M059J (cell line): ENCODE measurements around the gene RAB24. TPM values are rescaled to one million over a fixed set of nuclear protein-coding genes. Genes with fewer than 3 reads are reported as not detected.

ENCODE experiments used
- total RNA-seq: library from RNA; depleted of rRNA; stranded (reverse); fragments of >200 nt; shearing (Covaris generic); gene quantifications from 2 replicates; pipeline ENCODE4 v1.2.3, GENCODE V29; 2014; rRNA removed

Gene RAB24
- total RNA-seq, 1 experiment from 2014 or later, result 17.0 TPM

Other genes starting within 250 kb of the RAB24 start
- 0.62 TPM in 1 of 2 replicates, not detected in the other for gene FGFR4, start 216.8 kb downstream of the RAB24 start, total RNA-seq
- gene NSD1, start 169.9 kb downstream of the RAB24 start, total RNA-seq, result 17.7 and 36.8 TPM in 2 replicates
- 238 and 249 TPM in 2 replicates for gene PRELID1, start 80 bp upstream of the RAB24 start, total RNA-seq
- 29.7 and 36.1 TPM in 2 replicates for gene MXD3, start 8.2 kb upstream of the RAB24 start, total RNA-seq
- gene LMAN2, start 47.9 kb upstream of the RAB24 start, total RNA-seq, result 443 and 538 TPM in 2 replicates
- gene RGS14, start 54.2 kb upstream of the RAB24 start, total RNA-seq, result 9.8 and 11.5 TPM in 2 replicates
- gene SLC34A1, start 80.7 kb upstream of the RAB24 start, total RNA-seq, result 0.02 TPM in 1 of 2 replicates, not detected in the other
- gene PFN3, start 96.9 kb upstream of the RAB24 start, total RNA-seq, result not detected in 2 replicates
- gene F12, start 105.8 kb upstream of the RAB24 start, total RNA-seq, result 1.7 and 2.4 TPM in 2 replicates
- gene GRK6, start 123.0 kb upstream of the RAB24 start, total RNA-seq, result 20.2 and 37.3 TPM in 2 replicates
- gene PRR7, start 143.1 kb upstream of the RAB24 start, total RNA-seq, result 24.8 and 44.4 TPM in 2 replicates
- 73.0 and 121 TPM in 2 replicates for gene DBN1, start 169.9 kb upstream of the RAB24 start, total RNA-seq
- 172 and 230 TPM in 2 replicates for gene PDLIM7, start 193.9 kb upstream of the RAB24 start, total RNA-seq
- 2.2 and 6.7 TPM in 2 replicates for gene DOK3, start 206.1 kb upstream of the RAB24 start, total RNA-seq
- 66.0 and 103 TPM in 2 replicates for gene DDX41, start 213.2 kb upstream of the RAB24 start, total RNA-seq